Loucy (cell line): Measurements from ENCODE around the gene CELF5.

Source experiments
- H2AFZ ChIP-seq: fragments of 200-600 bp; sonication (generic); 2 replicates; pipeline ENCODE4 v1.6.0; 2016; ENCODE audit warnings: antibody characterized with exemption, mild to moderate bottlenecking, low read length, moderate library complexity
- H3F3A ChIP-seq: fragments of 200-600 bp; 2 replicates; pipeline ENCODE4 v1.6.0; 2016; ENCODE audit warnings: antibody characterized with exemption, low read depth, mild to moderate bottlenecking
- H3K27me3 ChIP-seq: fragments of 200-600 bp; sonication (generic); 2 replicates; pipeline ENCODE4 v1.6.1; 2014; ENCODE audit warnings: low read length, mild to moderate bottlenecking; ENCODE audit not compliant: insufficient read depth, poor library complexity, severe bottlenecking
- H3K36me3 ChIP-seq: fragments of 200-600 bp; sonication (generic); 2 replicates; pipeline ENCODE4 v1.6.1; 2016; ENCODE audit warnings: low read length; ENCODE audit not compliant: insufficient read depth
- H3K4me1 ChIP-seq: fragments of 200-600 bp; sonication (generic); 2 replicates; pipeline ENCODE4 v1.5.1; 2014; ENCODE audit warnings: low read length, mild to moderate bottlenecking; ENCODE audit not compliant: insufficient read depth, poor library complexity, severe bottlenecking
- H3K4me2 ChIP-seq: fragments of 200-600 bp; sonication (generic); 2 replicates; pipeline ENCODE4 v1.6.0; 2014; ENCODE audit warnings: antibody characterized with exemption, low read length, low read depth, mild to moderate bottlenecking; ENCODE audit not compliant: poor library complexity, severe bottlenecking
- H3K4me3 ChIP-seq: fragments of 200-600 bp; sonication (generic); 2 replicates; pipeline ENCODE4 v1.5.1; 2014; ENCODE audit warnings: low read length, mild to moderate bottlenecking, mixed read lengths; ENCODE audit not compliant: poor library complexity, severe bottlenecking
- H3K79me2 ChIP-seq: fragments of 200-600 bp; sonication (generic); 2 replicates; pipeline ENCODE4 v1.6.1; 2014; ENCODE audit warnings: low read length; ENCODE audit not compliant: insufficient read depth
- H3K9ac ChIP-seq: fragments of 200-600 bp; sonication (generic); 2 replicates; pipeline ENCODE4 v1.6.0; 2014; ENCODE audit warnings: mild to moderate bottlenecking, low read depth, low read length, moderate library complexity; ENCODE audit not compliant: poor library complexity, severe bottlenecking
- H3K9me2 ChIP-seq: fragments of 200-600 bp; sonication (generic); replicated peaks from 2 replicates; pipeline ENCODE4 v1.6.1; 2016; ENCODE audit warnings: low read depth, low read length, mixed read lengths
- H3K9me3 ChIP-seq: fragments of 200-600 bp; sonication (generic); 2 replicates; pipeline ENCODE4 v1.6.1; 2014; ENCODE audit warnings: mild to moderate bottlenecking, antibody characterized with exemption, low read length, low read depth; ENCODE audit not compliant: insufficient read depth
- H4K20me1 ChIP-seq: fragments of 200-600 bp; sonication (generic); 2 replicates; pipeline ENCODE4 v1.6.0; 2014; ENCODE audit warnings: antibody characterized with exemption, low read length, mild to moderate bottlenecking; ENCODE audit not compliant: insufficient read depth, poor library complexity, severe bottlenecking
- EZH2phosphoT487 ChIP-seq: fragments of 200-600 bp; IDR thresholded peaks from 2 replicates; pipeline ENCODE4 v1.6.1; 2018; ENCODE audit warnings: antibody characterized with exemption, mild to moderate bottlenecking, moderate library complexity, borderline replicate concordance
- TF ChIP-seq, protein P1 (sequence below): fragments of 200-600 bp; sonication (generic); conservative IDR thresholded peaks from 2 replicates; pipeline ENCODE4 v1.5.1; 2014; ENCODE audit warnings: mild to moderate bottlenecking, antibody characterized with exemption, low read length

Gene CELF5

DNA sequence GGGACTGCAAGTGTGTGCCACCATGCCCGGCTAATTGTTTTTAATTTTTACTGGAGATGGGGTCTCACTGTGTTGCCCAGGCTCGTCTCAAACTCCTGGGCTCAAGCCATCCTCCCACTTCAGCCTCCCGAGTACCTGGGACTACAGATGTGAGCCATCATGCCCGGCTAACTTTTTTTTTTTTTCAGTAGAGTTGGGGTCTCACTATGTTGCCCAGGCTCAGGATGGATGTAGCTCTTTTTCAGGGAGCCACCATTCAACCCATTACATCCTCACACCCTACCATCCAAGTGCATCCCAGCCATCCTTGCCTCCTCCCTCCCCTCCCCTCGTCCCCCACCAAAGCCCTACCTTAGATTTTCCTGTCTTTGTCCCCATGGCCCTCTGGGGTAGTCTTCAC, 14.9 kb downstream of the CELF5 start:
- no peak overlapping the region for H3K4me2 ChIP-seq
- no peak for TF ChIP-seq EZH2phosphoT487
- TF ChIP-seq, protein P1, sequence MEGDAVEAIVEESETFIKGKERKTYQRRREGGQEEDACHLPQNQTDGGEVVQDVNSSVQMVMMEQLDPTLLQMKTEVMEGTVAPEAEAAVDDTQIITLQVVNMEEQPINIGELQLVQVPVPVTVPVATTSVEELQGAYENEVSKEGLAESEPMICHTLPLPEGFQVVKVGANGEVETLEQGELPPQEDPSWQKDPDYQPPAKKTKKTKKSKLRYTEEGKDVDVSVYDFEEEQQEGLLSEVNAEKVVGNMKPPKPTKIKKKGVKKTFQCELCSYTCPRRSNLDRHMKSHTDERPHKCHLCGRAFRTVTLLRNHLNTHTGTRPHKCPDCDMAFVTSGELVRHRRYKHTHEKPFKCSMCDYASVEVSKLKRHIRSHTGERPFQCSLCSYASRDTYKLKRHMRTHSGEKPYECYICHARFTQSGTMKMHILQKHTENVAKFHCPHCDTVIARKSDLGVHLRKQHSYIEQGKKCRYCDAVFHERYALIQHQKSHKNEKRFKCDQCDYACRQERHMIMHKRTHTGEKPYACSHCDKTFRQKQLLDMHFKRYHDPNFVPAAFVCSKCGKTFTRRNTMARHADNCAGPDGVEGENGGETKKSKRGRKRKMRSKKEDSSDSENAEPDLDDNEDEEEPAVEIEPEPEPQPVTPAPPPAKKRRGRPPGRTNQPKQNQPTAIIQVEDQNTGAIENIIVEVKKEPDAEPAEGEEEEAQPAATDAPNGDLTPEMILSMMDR, result no peak
- no peaks in the 10 kb centered on the region for H3K4me1 ChIP-seq
- no peaks in the 10 kb centered on the region for H4K20me1 ChIP-seq
- H3K4me3 ChIP-seq, result no peak overlapping the region
- H2AFZ ChIP-seq, result no peak overlapping the region
- no peaks in the 10 kb centered on the region for H3K27me3 ChIP-seq
- H3K9me3 ChIP-seq, result no peaks in the 10 kb centered on the region
- H3K9ac ChIP-seq, result no peak overlapping the region
- no peaks in the 10 kb centered on the region for H3K9me2 ChIP-seq
- no peaks in the 10 kb centered on the region for H3K36me3 ChIP-seq
- H3F3A ChIP-seq, result no peaks in the 10 kb centered on the region
- no peaks in the 10 kb centered on the region for H3K79me2 ChIP-seq

DNA sequence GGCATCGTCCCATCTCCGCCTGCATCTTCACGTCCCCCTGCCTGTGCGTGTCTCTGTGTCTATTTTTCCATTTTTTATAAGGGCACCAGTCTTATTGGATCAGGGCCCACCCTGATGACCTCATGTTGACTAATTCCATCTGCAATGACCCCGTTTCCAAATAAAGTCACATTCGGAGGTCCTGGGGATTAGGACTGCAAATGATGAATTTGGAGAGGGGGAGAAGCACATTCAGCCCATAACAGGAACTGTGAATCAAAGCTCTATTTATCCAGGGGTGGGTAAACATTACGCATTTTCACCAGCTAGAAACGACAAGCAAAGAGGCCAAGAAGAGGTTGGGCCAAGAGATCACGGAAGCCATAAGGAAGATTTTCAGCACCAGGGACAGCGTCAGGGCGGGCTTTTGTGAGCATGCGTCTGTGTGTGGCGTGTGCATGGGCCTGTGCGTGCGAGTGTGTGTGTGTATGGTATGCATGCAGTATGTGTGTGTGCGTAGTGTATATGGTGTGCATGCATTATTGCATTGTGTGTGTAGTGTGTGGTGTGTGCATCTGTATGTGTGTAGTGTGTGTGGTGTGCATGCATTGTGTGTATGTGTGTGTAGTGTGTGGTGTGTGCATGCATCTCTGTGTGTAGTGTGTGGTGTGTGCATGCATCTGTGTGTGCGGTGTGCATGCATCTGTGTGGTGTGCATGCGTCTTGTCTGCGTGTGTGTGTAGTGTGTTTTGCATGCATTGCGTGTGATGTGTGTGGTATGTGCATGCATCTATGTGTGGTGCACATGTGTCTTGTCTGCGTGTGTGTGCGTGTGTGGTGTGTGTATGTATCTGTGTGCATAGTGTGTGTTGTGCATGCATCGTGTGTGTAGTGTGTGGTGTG, 19.6 kb downstream of the CELF5 start:
- Histone ChIP-seq H3K36me3 (no peaks in the 10 kb centered on the region), H3K79me2 (no peaks in the 10 kb centered on the region), H3K4me1 (no peaks in the 10 kb centered on the region), H4K20me1 (no peaks in the 10 kb centered on the region), H2AFZ (no peak overlapping the region), H3K9me3 (no peaks in the 10 kb centered on the region), H3K9me2 (no peaks in the 10 kb centered on the region), H3K4me2 (no peak overlapping the region), H3K9ac (no peak overlapping the region), H3F3A (no peaks in the 10 kb centered on the region), H3K27me3 (no peaks in the 10 kb centered on the region), H3K4me3 (no peak overlapping the region)
- TF ChIP-seq, protein P1, result no peak
- TF ChIP-seq EZH2phosphoT487, result no peak

DNA sequence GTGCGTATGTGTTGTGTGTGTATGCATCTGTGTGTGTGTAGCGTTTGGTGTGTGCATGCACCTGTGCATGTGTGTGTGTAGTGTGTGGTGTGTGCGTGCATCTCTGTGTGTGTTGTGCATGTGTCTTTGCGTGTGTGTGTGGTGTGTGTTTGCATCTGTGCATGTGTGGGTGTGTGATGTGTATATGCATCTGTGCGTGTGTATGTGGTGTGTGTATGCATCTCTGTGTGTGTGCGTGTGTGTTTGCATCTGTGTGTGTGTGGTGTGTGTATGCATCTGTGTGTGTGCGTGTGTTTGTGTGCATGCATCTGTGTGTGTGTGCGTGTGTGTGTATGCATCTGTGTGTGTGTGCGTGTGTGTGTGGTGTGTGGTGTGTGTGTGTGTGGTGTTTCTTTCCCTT, 20.6 kb downstream of the CELF5 start:
- H2AFZ ChIP-seq, result no peak overlapping the region
- H3K9me3 ChIP-seq, result no peaks in the 10 kb centered on the region
- no peaks in the 10 kb centered on the region for H3K27me3 ChIP-seq
- no peak overlapping the region for H3K9ac ChIP-seq
- H3K4me2 ChIP-seq, result no peak overlapping the region
- no peaks in the 10 kb centered on the region for H3K9me2 ChIP-seq
- no peaks in the 10 kb centered on the region for H4K20me1 ChIP-seq
- no peaks in the 10 kb centered on the region for H3K4me1 ChIP-seq
- no peaks in the 10 kb centered on the region for H3F3A ChIP-seq
- TF ChIP-seq, protein P1, result no peak
- no peak for TF ChIP-seq EZH2phosphoT487
- no peaks in the 10 kb centered on the region for H3K36me3 ChIP-seq
- H3K4me3 ChIP-seq, result no peak overlapping the region
- no peaks in the 10 kb centered on the region for H3K79me2 ChIP-seq
